WERI-Rb-1 (cell line): ENCODE results near the gene MSTN.
A peak's percentile ranks its signal among the peaks of the same experiment; 100 is the strongest.

Source experiments
- DNase-seq: peaks from one replicate; pipeline ENCODE4 v3.0.0-alpha.2; 2020
- H3K27ac ChIP-seq: fragments of 250-450 bp; sonication (Bioruptor Pico); 2 replicates; pipeline ENCODE4 v1.5.1; 2020; ENCODE audit warnings: mild to moderate bottlenecking, moderate library complexity
- H3K27me3 ChIP-seq: fragments of 250-450 bp; sonication (Bioruptor Pico); 2 replicates; pipeline ENCODE4 v1.5.1; 2021; ENCODE audit warnings: mild to moderate bottlenecking, low read depth, moderate library complexity; ENCODE audit not compliant: insufficient read depth, severe bottlenecking
- H3K36me3 ChIP-seq: fragments of 250-450 bp; sonication (Bioruptor Pico); 2 replicates; pipeline ENCODE4 v1.5.1; 2020; ENCODE audit warnings: mild to moderate bottlenecking, moderate library complexity
- H3K4me3 ChIP-seq: 2 replicates; pipeline ENCODE4 v1.5.1; 2011; ENCODE audit warnings: low read depth, mild to moderate bottlenecking, control low read depth, low read length
- H3K9me3 ChIP-seq: fragments of 250-450 bp; sonication (Bioruptor Pico); 2 replicates; pipeline ENCODE4 v1.5.1; 2021; ENCODE audit warnings: mild to moderate bottlenecking, moderate library complexity; ENCODE audit not compliant: severe bottlenecking
- TF ChIP-seq, protein P1 (sequence below): IDR thresholded peaks from 2 replicates; pipeline ENCODE4 v1.5.1; 2011; ENCODE audit warnings: low read depth, mild to moderate bottlenecking, control low read depth, inconsistent platforms, low read length

The MSTN gene

GRCh38 chr2:190080527-190081049, 18.1 kb upstream of the MSTN start:
- H3K36me3 ChIP-seq = no peaks in the 10 kb centered on the region
- no peak overlapping the region for H3K27ac ChIP-seq
- H3K9me3 ChIP-seq = no peaks in the 10 kb centered on the region
- H3K4me3 ChIP-seq = no peak overlapping the region
- DNase-seq = no peak
- no peaks in the 10 kb centered on the region for H3K27me3 ChIP-seq
- TF ChIP-seq, protein P1, sequence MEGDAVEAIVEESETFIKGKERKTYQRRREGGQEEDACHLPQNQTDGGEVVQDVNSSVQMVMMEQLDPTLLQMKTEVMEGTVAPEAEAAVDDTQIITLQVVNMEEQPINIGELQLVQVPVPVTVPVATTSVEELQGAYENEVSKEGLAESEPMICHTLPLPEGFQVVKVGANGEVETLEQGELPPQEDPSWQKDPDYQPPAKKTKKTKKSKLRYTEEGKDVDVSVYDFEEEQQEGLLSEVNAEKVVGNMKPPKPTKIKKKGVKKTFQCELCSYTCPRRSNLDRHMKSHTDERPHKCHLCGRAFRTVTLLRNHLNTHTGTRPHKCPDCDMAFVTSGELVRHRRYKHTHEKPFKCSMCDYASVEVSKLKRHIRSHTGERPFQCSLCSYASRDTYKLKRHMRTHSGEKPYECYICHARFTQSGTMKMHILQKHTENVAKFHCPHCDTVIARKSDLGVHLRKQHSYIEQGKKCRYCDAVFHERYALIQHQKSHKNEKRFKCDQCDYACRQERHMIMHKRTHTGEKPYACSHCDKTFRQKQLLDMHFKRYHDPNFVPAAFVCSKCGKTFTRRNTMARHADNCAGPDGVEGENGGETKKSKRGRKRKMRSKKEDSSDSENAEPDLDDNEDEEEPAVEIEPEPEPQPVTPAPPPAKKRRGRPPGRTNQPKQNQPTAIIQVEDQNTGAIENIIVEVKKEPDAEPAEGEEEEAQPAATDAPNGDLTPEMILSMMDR = no peak

DNA sequence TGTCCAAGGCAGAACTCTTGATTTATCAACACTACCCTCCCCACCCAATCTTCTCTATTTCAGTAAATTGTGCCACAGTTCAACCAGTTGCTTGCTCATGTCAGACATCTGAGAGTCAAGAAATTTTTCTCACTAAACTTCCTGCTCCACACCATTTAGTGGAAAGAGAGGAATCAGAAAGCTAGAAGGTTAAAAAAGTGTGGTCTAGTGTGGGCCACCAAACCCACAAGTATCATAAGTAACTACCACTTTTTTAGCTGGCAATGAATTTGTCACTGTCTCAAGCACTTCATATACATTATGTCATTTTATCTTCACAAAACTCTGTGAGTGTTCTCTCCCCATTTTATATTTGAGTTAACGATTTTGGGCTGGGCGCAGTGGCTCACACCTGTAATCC, 16.6 kb upstream of the MSTN start:
- Histone ChIP-seq H3K36me3 (no peaks in the 10 kb centered on the region), H3K4me3 (no peak overlapping the region), H3K9me3 (no peaks in the 10 kb centered on the region), H3K27ac (no peak overlapping the region), H3K27me3 (no peaks in the 10 kb centered on the region)
- TF ChIP-seq, protein P1 = no peak
- no peak for DNase-seq

GRCh38 chr2:190075623-190076022, 13.1 kb upstream of the MSTN start:
- no peaks in the 10 kb centered on the region for H3K9me3 ChIP-seq
- DNase-seq = no peak
- TF ChIP-seq, protein P1 = no peak

DNA sequence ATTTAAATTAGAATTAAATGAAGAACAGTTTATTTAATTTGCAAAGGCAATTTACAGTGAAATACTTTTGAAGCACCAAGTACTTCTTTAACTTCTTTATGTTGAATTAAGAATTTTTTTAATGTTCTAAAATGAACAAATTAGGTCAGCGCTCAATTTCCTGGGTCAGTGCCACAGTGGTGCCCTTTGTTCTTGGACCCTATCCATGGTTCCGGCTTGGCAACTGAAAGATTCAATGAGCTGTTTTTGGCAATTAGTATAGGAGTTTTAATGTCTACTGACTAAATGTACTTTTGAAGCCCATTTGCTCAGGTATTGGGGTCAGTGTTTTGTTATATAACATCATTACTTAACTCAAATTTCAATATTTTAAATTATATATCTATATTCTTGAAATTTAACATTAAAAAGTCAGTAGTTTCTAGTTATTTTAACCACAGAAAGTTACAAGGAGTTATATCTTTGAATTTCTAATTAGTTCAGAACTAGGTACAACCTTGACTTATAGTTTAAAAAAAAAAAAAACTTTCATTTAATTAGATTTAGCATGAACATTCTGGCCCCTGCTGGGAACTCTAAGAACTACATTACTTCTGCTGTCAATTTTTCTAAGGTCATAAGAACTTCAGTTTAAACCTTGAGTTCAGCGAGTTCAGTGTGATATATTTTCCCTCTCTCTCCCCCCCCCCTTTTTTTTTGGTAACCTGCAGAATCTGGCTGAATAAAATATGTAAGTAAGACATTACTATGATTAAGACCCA, 7.6 kb upstream of the MSTN start:
- H3K36me3 ChIP-seq = no peaks in the 10 kb centered on the region
- TF ChIP-seq, protein P1 = 0 out of 2 replicates have a peak, but pooled peaks have one; percentile 21
- H3K4me3 ChIP-seq = no peak overlapping the region
- no peaks in the 10 kb centered on the region for H3K9me3 ChIP-seq
- no peaks in the 10 kb centered on the region for H3K27me3 ChIP-seq
- DNase-seq = peak; percentile 22
- H3K27ac ChIP-seq = no peak overlapping the region

More at GRCh38 chr2:190075623-190076022, 13.1 kb upstream of the MSTN start:
- H3K4me3 ChIP-seq = no peak overlapping the region
- H3K27me3 ChIP-seq = no peaks in the 10 kb centered on the region
- H3K27ac ChIP-seq = no peak overlapping the region
- H3K36me3 ChIP-seq = no peaks in the 10 kb centered on the region

- H3K9me3 ChIP-seq = no peaks in the 10 kb centered on the region
- H3K36me3 ChIP-seq = no peaks in the 10 kb centered on the region
- DNase-seq = no peak
- no peaks in the 10 kb centered on the region for H3K27me3 ChIP-seq
- no peak overlapping the region for H3K27ac ChIP-seq
- no peak overlapping the region for H3K4me3 ChIP-seq
- TF ChIP-seq, protein P1 = no peak
Measured at GRCh38 chr2:190068764-190069163, 6.2 kb upstream of the MSTN start.
